ENCODE results near the gene STXBP3. TPM values are rescaled to one million over a fixed set of nuclear protein-coding genes. Genes with fewer than 3 reads are reported as not detected.

Gene STXBP3
- polyA plus RNA-seq, 6 donors from 2014 or later, result 40.5 to 52.0 (median 44.2) TPM

Other genes starting within 250 kb of the STXBP3 start
- 1 to 10 TPM in 3 of 6 donors, under 1 TPM in 3; 0.43 to 2.5 (median 0.93) TPM for gene EEIG2, start 186.6 kb upstream of the STXBP3 start, polyA plus RNA-seq (ENCODE audit: low read depth in 6 of 6)
- gene HENMT1, start 85.6 kb upstream of the STXBP3 start, polyA plus RNA-seq (ENCODE audit: low read depth in 6 of 6), result 10 to 100 TPM in 3 of 6 donors, 1 to 10 TPM in 3; 3.2 to 14.6 (median 9.1) TPM
- 10 to 100 TPM; 19.7 to 38.7 (median 21.1) TPM for gene PRPF38B, start 54.4 kb upstream of the STXBP3 start, polyA plus RNA-seq (ENCODE audit: low read depth in 6 of 6)
- under 1 TPM in 1 of 6 donors, not detected in 5; 0.11 TPM for gene FNDC7, start 33.8 kb upstream of the STXBP3 start, polyA plus RNA-seq (ENCODE audit: low read depth in 6 of 6)
- gene AKNAD1, start 110.4 kb downstream of the STXBP3 start, polyA plus RNA-seq (ENCODE audit: low read depth in 6 of 6), result not detected
- gene GPSM2, start 130.3 kb downstream of the STXBP3 start, polyA plus RNA-seq (ENCODE audit: low read depth in 6 of 6), result 1 to 10 TPM; 1.2 to 5.1 (median 3.6) TPM
- 10 to 100 TPM in 3 of 6 donors, 1 to 10 TPM in 3; 6.9 to 13.8 (median 11.1) TPM for gene CLCC1, start 216.8 kb downstream of the STXBP3 start, polyA plus RNA-seq (ENCODE audit: low read depth in 6 of 6)

Data from naive B cell (primary cell).